Left ventricle myocardium inferior (tissue), 1 donor: ENCODE data around the gene TMEM89. TPM values are rescaled to one million over a fixed set of nuclear protein-coding genes. Genes with fewer than 3 reads are reported as not detected.

Experiments used
- DNase-seq: peaks from one replicate; pipeline ENCODE4 v3.0.0-alpha.2; 2020
- H3K27ac ChIP-seq: fragments of 200-600 bp; replicated peaks from 2 replicates; pipeline ENCODE4 v1.8.0; 2021
- H3K27me3 ChIP-seq: fragments of 200-600 bp; 2 replicates; pipeline ENCODE4 v1.8.0; 2021; ENCODE audit warnings: low read depth
- H3K36me3 ChIP-seq: fragments of 200-600 bp; 2 replicates; pipeline ENCODE4 v1.8.0; 2021
- H3K4me1 ChIP-seq: fragments of 200-600 bp; 2 replicates; pipeline ENCODE4 v1.8.0; 2021
- H3K4me3 ChIP-seq: fragments of 200-600 bp; 2 replicates; pipeline ENCODE4 v1.8.0; 2021; ENCODE audit warnings: mild to moderate bottlenecking, moderate library complexity
- H3K9me3 ChIP-seq: fragments of 200-600 bp; replicated peaks from 2 replicates; pipeline ENCODE4 v1.8.0; 2021
- intact Hi-C: fragments of 100-400 bp; cut with micrococcal nuclease; formaldehyde crosslinking; loops from one replicate; pipeline ENCODE4 v1.11.0; 2022
- total RNA-seq: library from RNA; stranded (reverse); fragmentation: NEBNext Ultra II Directional; extraction: Animal tissue kit (Norgen Biotek cat#: 25700); gene quantifications from one replicate; pipeline ENCODE4 v1.2.1, GENCODE V29; 2021
- TF ChIP-seq, protein P1 (sequence below): fragments of 200-600 bp; IDR thresholded peaks from 2 replicates; pipeline ENCODE4 v1.8.0; 2021; ENCODE audit warnings: antibody characterized with exemption, mild to moderate bottlenecking, borderline replicate concordance
- donor health status: DM: no; HTN: yes; CAD: no; lungs with severe emphysema.

Gene TMEM89
- total RNA-seq, 1 donor from 2014 or later, result not detected

GRCh38 chr3:48595075-48595525 lies 26.5 kb downstream of the TMEM89 start, which contains the start of gene COL7A1:
COL7A1 (minus strand) TSS chr3:48595329; CDS start chr3:48595159, 170 bp downstream.
- no peak for DNase-seq
- TF ChIP-seq, protein P1, sequence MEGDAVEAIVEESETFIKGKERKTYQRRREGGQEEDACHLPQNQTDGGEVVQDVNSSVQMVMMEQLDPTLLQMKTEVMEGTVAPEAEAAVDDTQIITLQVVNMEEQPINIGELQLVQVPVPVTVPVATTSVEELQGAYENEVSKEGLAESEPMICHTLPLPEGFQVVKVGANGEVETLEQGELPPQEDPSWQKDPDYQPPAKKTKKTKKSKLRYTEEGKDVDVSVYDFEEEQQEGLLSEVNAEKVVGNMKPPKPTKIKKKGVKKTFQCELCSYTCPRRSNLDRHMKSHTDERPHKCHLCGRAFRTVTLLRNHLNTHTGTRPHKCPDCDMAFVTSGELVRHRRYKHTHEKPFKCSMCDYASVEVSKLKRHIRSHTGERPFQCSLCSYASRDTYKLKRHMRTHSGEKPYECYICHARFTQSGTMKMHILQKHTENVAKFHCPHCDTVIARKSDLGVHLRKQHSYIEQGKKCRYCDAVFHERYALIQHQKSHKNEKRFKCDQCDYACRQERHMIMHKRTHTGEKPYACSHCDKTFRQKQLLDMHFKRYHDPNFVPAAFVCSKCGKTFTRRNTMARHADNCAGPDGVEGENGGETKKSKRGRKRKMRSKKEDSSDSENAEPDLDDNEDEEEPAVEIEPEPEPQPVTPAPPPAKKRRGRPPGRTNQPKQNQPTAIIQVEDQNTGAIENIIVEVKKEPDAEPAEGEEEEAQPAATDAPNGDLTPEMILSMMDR, result no peak
- intact Hi-C loops, result no loop called here
- H3K4me1 ChIP-seq, result peaks cover 59% of the 10 kb centered on the region
- H3K9me3 ChIP-seq, result no peaks in the 10 kb centered on the region
- H3K27ac ChIP-seq, result peak within 1 kb of the TSS; percentile 95
- H3K36me3 ChIP-seq, result peaks cover 21% of the 10 kb centered on the region
- H3K27me3 ChIP-seq, result peaks cover 10% of the 10 kb centered on the region
- peak within 1 kb of the TSS; percentile 55 for H3K4me3 ChIP-seq

- intact Hi-C loops, result no loop called here
- Histone ChIP-seq H3K36me3 (peaks cover 16% of the 10 kb centered on the region), H3K4me3 (peak overlapping the region; percentile 55), H3K4me1 (peaks cover 53% of the 10 kb centered on the region), H3K9me3 (no peaks in the 10 kb centered on the region), H3K27ac (no peak overlapping the region), H3K27me3 (peaks cover 10% of the 10 kb centered on the region)
- DNase-seq, result no peak
- TF ChIP-seq, protein P1, result no peak
Observed at GRCh38 chr3:48594417-48595049, 27.0 kb downstream of the TMEM89 start.

- Histone ChIP-seq H3K27ac (no peak overlapping the region), H3K4me1 (peaks cover 41% of the 10 kb centered on the region), H3K9me3 (no peaks in the 10 kb centered on the region), H3K4me3 (no peak overlapping the region), H3K36me3 (peaks cover 14% of the 10 kb centered on the region), H3K27me3 (peaks cover 10% of the 10 kb centered on the region)
- intact Hi-C loops, result no loop called here
- no peak for DNase-seq
- TF ChIP-seq, protein P1, result no peak
Observed at GRCh38 chr3:48593337-48593736, 28.2 kb downstream of the TMEM89 start.

DNA sequence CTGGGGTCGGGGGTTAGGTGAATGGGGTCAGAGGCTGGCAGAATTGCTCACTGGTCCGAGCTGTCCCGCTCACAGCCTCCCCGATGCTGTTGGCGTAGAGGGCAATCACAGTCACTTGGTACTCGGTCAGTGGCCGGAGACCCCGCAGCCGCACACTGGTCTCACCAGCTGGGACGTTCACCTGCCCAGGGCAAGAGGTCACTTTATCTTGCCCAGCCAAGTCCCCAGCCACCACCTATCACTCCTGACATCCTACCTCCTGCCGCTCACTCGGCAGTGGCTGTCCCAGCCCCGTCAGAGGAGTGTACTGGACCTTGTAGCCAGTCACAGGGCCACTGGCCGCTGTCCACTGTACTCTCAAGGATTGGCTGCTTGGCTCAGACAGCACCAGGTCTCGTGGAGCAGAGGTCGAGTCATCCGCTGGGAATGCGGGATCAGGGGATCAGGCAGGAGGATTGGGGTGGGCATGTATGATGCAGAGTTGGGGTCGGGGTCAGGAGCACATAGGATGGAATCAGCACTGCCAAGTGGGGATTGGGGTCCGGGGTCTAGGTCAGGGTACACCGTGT lies 29.0 kb downstream of the TMEM89 start:
- DNase-seq, result no peak
- H3K4me1 ChIP-seq, result peaks cover 34% of the 10 kb centered on the region
- H3K9me3 ChIP-seq, result no peaks in the 10 kb centered on the region
- peaks cover 10% of the 10 kb centered on the region for H3K27me3 ChIP-seq
- H3K27ac ChIP-seq, result no peak overlapping the region
- intact Hi-C loops, result no loop called here
- peaks cover 16% of the 10 kb centered on the region for H3K36me3 ChIP-seq
- TF ChIP-seq, protein P1, result no peak
- no peak overlapping the region for H3K4me3 ChIP-seq

GRCh38 chr3:48591886-48592518 lies 29.6 kb downstream of the TMEM89 start:
- peaks cover 22% of the 10 kb centered on the region for H3K36me3 ChIP-seq
- H3K27me3 ChIP-seq, result peaks cover 10% of the 10 kb centered on the region
- peaks cover 28% of the 10 kb centered on the region for H3K4me1 ChIP-seq
- H3K9me3 ChIP-seq, result no peaks in the 10 kb centered on the region
- intact Hi-C loops, result no loop called here
- no peak for DNase-seq
- no peak overlapping the region for H3K4me3 ChIP-seq
- TF ChIP-seq, protein P1, result no peak
- no peak overlapping the region for H3K27ac ChIP-seq
